Activated naive CD8-positive, alpha-beta T cell treated with anti-CD3 and anti-CD28 coated beads for 36 hours (primary cell): ENCODE results near the gene VPS9D1. TPM values are rescaled to one million over a fixed set of nuclear protein-coding genes. Genes with fewer than 3 reads are reported as not detected.

Experiments used
- total RNA-seq, 2 experiments: library from RNA; stranded (reverse); gene quantifications; one replicate each; pipeline ENCODE4 v1.2.3, GENCODE V29; 2021

VPS9D1 gene
- total RNA-seq, 2 experiments from 2014 or later = 1.6 TPM

Other genes starting within 250 kb of the VPS9D1 start
- gene ANKRD11, start 230.3 kb downstream of the VPS9D1 start, total RNA-seq = 100 to 1,000 TPM; 129 to 142 TPM
- 10 to 100 TPM; 63.1 to 76.7 TPM for gene SPG7, start 212.5 kb downstream of the VPS9D1 start, total RNA-seq
- gene RPL13, start 160.2 kb downstream of the VPS9D1 start, total RNA-seq = 1,000 to 10,000 TPM; 2,814 to 2,845 TPM
- gene CPNE7, start 145.1 kb downstream of the VPS9D1 start, total RNA-seq = 1 to 10 TPM; 5.7 to 6.0 TPM
- gene DPEP1, start 107.3 kb downstream of the VPS9D1 start, total RNA-seq = under 1 TPM in 1 of 2 experiments, not detected in 1; 0.16 TPM
- 10 to 100 TPM; 70.7 to 73.9 TPM for gene CHMP1A, start 63.2 kb downstream of the VPS9D1 start, total RNA-seq
- gene SPATA33, start 63.1 kb downstream of the VPS9D1 start, total RNA-seq = 10 to 100 TPM in 1 of 2 experiments, 1 to 10 TPM in 1; 7.0 to 10.2 TPM
- 10 to 100 TPM; 72.9 to 77.0 TPM for gene CDK10, start 34.2 kb downstream of the VPS9D1 start, total RNA-seq
- 1 to 10 TPM; 3.2 to 3.3 TPM for gene SPATA2L, start 19.2 kb downstream of the VPS9D1 start, total RNA-seq
- gene ZNF276, start 639 bp upstream of the VPS9D1 start, total RNA-seq = 10 to 100 TPM; 24.7 to 24.9 TPM
- gene FANCA, start 95.7 kb upstream of the VPS9D1 start, total RNA-seq = 10 to 100 TPM; 79.7 to 88.2 TPM
- gene SPIRE2, start 107.6 kb upstream of the VPS9D1 start, total RNA-seq = under 1 TPM; 0.14 to 0.52 TPM
- gene TCF25, start 152.7 kb upstream of the VPS9D1 start, total RNA-seq = 100 to 1,000 TPM; 126 to 127 TPM
- 1 to 10 TPM; 1.4 TPM for gene MC1R, start 198.0 kb upstream of the VPS9D1 start, total RNA-seq
- not detected for gene TUBB3, start 202.4 kb upstream of the VPS9D1 start, total RNA-seq
- 10 to 100 TPM; 21.1 to 22.0 TPM for gene DEF8, start 227.9 kb upstream of the VPS9D1 start, total RNA-seq